GM12891 (cell line): ENCODE measurements around the gene ARSJ.

ENCODE experiments used
- POLR2A ChIP-seq: IDR thresholded peaks from 2 replicates; pipeline ENCODE4 v1.6.1; 2011; ENCODE audit warnings: low read depth, low read length, control low read depth
- POLR2AphosphoS5 ChIP-seq: IDR thresholded peaks from 2 replicates; pipeline ENCODE4 v1.6.1; 2011; ENCODE audit warnings: low read depth, low read length, control low read depth
- POU2F2 ChIP-seq: IDR thresholded peaks from 2 replicates; pipeline ENCODE4 v1.6.1; 2011; ENCODE audit warnings: low read depth, mild to moderate bottlenecking, control low read depth, low read length, moderate library complexity
- TAF1 ChIP-seq: IDR thresholded peaks from 2 replicates; pipeline ENCODE4 v1.6.1; 2011; ENCODE audit warnings: low read depth, low read length, control low read depth

DNA sequence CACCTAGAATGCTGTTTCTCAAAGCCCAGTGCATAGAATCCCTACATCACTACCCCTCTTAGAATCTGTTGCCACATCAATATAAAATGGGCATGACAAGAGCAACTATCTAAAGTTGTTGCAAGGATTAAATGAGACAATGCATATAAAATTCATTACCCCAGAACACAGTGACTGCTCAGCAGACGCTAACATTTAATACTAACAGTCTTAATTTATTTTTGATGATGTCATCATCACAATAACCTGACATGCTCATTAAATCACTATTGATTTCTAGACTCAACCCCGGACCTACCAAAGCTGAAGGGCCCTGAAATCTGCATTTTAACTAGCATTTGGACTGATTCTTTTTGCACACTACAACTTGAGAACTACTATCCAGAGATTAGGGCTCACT is 3.9 kb downstream of the ARSJ start:
- TF ChIP-seq POLR2A (no peak), POLR2AphosphoS5 (no peak), TAF1 (no peak), POU2F2 (no peak)
